Measurements from ENCODE around the gene DIDO1.
"Not testable (repeated sequence)": the region's sequence is repeated elsewhere in the genome, so short reads cannot be mapped to it uniquely, and the experiment has no call there.

Gene DIDO1

DNA sequence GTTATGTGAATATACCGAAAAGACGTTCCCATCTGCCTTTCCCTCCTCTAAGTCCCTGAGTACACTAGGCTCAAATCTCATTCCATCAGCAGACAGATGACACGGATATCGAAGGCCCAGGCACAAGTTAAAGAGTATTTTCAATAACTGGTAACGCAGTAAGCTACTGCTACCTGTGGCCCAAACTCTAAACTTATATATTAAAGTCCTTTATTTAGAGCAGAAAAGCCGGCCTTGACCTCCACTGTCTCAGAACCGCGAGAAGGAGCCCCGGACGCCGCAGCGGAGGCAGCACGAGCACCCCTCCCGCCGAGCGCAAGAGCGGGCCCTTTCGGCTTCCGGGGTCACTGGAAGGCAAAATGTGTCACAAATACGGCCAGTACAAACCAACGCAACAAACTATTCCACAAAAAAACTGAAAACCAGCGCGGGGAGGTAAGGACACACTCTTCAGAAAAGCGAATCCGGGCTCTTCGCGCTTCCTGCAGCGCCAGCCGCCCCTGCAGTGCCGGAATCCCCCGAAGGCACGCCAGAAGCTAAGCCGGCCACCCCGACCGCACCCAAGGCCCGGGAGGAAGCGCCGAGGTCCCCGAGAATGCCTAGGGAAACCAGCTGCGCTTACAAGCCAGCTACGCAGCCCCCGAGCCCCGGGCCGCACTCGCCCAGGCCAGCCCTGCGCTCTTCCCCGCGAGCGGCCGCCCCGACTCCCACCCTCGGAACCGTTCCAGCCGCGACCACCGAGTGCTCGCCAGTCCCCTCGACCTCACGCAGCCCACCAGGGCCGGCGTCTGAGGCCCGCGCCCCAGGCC, 681 bp downstream of the DIDO1 start:
- DNase-seq = peak; percentile 58

DNA sequence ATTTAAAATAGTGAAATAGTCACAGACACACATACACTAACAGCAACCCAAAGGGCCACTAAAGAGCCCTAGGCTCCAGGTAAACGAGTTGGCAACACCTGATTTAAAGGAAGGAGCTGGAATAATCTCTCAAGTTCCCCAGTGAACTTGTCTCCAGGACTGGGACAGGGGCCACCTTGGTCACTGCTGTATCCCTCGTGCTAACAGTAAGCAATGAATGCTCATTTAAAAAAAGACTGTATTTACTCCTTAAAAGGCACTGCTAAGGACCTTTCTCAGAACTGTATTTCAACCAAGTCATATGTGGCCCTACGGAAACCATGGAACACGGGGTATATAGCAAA, 1.3 kb downstream of the DIDO1 start:
- no peak for DNase-seq

DNA sequence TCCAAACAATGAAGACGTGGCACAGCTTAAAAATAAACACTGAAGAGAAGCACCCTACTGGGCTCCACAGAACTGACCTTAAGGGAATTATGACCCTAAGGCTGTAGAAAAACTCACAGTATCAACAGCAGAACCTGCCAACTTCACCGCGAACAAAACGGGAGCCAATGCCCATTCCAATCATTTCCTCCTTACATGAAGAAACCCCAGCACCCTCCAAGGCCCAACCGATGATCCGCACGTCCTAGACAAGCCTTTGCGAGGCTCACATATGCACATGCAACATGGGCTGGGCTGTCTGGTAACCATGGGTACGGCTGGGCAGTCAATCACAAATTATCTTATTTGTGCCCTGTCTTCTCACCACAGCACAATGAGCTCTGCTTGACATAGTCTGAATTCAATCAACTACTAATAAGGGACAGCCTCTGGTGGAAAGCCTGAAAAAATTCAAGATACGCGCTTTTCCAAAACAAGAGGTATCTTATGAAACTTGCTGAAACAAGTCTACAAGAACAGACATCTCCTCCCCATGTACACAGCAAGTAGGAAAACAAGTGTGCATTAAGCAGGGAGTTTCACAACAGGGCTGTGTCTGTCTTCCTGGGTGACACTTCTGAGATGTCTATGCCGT, 1.7 kb downstream of the DIDO1 start:
- DNase-seq = peak; percentile 29

DNA sequence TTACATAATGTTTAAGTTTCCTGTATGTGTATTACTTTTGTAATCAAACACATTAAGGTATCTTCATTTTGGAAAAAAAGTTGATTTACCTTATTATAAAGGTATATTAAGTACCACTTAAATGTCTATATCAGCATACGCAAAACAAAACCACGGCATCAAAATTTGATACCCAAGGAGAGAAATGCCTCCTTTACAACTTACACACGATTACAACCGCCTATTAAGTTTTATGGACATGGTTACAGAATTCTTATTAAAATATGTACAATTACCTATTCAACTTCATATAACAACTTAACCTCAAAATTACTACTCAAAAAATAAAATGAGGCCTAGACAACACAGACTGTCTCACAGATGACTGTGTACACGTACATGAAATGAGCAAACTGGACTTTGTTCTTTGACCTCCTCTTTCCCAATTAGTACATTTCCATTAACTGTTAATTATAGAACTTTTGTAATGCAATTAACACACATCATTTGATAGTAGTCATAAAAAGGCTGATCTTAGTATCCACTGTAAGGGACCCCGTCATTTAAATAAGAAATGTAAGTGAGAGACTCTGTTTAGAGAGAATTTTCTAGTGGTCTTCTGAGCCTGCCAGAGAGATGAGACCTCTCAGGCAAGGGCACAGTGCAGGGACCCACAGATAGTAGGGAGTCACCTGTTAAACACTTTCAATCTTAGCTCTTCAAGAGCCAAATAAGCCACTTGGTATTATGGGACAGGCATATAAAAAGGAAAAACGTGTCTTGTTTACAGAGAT, 2.5 kb downstream of the DIDO1 start:
- no peak for DNase-seq

DNA sequence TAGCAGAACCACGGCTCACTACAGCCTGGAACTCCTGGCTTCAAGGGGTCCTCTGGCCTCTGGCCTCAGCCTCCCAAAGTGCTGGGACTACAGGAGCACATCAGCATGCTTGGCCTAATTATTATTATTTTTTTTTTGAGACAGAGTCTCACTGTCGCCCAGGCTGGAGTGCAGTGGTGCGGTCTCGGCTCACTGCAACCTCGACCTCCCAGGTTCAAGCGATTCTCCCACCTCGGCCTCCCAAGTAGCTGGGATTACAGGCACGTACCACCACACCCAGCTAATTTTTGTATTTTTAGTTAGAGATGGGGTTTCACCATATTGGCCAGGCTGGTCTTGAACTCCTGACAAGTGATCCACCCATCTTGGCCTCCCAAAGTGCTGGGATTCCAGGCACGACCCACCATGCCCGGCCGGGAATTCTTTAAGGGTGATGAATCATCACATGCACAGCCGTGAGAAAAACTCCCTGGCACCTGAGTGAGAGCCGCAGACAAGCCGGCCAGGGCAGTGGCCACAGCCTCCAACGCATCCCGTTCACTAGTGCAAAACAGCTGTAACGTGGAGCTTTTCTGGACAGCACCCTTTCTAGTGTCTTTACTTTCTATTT, 3.1 kb downstream of the DIDO1 start:
- DNase-seq = not testable (repeated sequence)

DNA sequence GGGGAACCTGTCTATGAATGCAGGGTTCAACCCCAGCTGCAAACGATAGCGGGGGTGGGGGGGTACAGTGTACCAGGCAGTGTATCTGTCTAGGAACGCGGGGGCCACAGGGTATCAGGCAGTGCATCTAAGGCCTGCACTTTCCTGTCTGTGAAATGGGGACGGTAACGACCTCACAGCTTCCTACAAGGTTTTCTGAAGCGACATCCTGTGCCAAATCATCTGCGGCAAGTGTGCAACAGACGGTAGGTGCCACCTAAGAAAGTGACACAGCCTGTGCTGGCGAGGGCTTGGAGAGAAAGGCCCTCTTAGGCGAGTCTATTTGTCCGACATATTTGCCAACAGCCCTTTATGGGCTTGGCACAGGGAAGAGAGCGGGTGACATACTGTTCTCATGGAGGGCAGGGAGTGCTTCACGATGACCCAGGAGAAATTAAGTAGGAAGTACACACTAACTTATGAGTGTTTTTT, 3.8 kb downstream of the DIDO1 start:
- peak; percentile 63 for DNase-seq

DNA sequence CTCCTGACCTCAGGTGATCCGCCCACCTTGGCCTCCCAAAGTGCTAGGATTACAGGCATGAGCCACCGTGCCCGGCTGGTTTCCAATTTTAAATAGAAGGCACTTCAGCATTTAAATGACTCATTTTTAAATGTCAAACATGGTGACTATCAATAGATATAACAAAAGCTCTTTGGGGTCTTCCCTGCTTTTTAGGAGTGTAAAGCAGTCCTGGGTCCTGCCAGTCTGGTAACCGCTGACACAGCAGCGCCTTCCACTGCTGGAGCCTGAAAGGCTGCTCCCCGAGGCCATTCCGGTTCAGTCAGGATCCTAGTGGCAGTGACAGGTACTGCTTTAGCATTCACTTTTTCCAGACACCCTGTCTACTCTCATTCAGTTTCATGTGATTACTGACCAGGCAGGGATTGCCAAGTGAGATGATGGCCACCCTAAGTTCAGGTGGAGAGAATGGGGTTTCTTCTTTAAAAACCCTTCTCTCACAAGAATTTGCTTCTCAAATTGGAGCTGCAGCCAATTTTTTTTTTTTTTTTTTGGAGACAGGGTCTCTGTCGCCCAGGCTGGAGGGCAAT, 5.1 kb downstream of the DIDO1 start:
- peak; percentile 83 for DNase-seq

DNA sequence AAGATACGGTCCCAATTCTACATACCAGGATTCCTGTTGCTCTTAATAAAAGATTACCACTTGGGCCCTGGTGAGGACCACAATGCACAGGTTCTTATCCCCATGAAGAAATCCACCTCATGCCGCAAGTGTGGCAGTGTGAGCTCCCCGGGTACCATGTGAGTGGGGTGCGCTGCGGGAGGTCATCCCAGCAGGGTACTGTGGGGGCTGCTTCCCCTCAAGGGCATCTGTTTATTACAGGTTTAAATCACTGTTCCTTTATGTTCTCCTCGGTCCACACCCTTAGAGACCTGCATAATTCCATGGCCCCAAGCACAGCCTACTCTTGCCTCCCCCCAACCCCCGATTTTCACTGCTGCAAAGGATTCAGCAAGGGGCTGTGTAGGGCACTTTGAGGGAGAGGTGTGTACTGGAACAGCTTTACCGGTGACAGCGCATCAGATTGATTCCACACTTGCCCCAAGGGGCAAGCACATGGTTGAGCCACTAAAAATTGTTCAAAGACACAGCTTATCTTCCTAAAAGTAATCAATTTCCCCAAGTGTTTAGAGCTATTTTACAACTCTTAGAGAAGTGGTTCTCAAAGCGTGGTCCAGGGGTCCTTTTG, 6.2 kb downstream of the DIDO1 start:
- no peak for DNase-seq

DNA sequence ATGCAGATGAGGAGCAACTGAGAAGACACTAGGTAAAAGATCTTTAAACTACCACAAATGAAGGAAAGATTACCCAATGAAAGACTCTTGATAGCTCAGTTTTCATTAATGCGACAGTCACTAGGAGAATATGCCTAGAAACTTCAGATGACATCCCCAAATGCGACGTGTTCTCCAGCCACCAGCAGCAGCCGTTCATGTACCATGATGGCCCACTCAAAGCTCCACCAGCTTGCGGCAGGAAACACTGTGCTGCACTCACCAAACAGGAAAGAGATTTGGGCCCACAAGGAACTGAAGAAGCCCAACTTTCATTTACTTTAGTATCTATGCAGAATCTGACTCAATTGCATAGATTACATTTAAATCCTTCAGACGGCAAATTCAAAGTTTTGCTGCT, 7.5 kb downstream of the DIDO1 start:
- peak; percentile 68 for DNase-seq

DNA sequence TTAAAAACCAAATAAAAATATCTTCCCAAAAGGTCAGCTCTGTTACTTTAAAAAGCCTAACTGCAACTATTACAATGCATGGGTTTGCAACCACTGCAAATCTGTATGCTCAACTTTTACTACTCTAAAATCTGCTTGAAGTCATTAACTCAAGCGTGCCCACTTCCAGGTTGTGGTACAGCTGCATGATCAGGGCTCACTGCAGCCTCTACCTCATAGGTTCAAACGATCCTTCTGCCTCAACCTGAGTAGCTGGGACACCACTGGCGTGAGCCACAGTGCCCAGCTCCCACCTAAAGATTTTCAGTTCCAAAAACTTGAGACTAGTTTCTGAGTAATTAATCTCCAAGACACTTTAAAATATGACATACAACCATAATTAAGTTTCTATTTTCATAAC, 8.2 kb downstream of the DIDO1 start:
- peak; percentile 49 for DNase-seq

DNA sequence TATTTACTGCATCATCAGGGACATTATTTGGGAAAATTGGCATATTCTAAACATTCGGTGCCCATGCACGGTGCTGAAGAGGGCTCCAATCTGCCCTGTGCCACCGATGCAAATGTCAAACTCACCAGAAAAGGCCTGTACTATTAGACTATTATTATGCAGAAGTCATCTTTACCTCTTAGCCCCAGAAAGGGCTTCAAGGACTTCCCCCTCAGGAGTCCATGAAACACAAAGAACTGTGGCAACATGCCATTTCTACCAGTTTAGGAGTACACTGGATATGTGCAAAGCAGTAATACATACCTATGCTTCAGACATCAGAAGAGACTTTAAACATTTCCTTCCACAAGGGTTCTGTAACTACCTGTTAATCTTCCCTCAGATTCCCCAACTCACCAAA, 8.6 kb downstream of the DIDO1 start:
- DNase-seq = no peak

DNA sequence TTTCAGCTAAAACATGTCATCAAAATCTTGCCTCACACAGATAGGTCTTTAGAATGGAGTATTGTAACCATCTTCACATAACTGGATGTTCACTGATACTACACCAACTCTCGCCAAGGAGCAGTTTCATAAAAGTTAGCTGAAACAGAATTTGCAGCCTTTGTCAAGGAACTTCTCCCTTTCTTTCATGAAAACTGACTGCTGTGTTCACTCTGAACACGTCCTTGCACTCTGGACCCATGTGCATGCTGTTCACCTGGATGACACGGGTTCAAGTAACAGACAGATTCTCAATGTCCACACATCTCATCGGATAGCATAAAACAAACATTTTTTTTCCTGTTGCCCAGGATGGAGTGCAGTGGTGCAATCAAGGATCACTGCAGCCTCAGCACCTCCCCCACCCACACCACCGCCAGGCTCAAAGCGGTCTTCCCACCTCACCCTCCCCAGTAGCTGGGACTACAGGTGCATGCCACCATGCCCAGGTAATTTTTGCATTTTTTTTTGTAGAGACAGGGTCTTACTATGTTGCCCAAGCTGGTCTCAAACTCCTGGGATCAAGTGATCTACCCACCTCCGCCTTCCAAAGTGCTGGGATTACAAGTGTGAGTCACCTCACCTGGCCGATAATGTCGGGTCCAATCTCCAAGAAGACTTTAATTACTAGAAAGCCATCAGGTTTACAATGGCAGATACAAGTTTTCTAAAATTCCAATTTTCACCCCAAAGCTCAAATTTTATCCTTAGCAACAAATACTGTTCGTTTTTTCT, 9.4 kb downstream of the DIDO1 start:
- no peak for DNase-seq

DNA sequence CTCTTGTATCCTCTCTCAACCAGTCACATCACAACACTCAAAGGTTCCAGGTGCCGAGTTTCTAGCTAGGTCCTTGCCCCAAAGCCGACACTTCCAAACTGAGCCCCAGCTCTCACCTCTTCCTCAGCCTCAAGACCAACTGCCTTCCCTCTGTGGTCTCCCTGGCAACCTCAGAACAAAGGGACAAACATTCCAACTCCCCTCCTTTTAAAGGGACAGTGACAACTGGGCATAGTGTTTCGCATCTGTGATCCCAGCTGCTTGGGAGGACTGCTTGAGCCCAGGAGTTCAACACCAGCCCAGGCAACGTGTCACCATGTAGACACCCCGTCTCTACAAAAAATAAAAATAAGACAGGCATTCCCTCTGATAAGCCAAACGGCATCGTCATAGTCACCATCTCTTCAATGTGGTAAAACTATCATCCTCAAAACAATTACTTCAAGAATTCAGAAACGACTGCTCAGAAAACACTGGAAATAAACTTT, 11.3 kb downstream of the DIDO1 start:
- DNase-seq = no peak

DNA sequence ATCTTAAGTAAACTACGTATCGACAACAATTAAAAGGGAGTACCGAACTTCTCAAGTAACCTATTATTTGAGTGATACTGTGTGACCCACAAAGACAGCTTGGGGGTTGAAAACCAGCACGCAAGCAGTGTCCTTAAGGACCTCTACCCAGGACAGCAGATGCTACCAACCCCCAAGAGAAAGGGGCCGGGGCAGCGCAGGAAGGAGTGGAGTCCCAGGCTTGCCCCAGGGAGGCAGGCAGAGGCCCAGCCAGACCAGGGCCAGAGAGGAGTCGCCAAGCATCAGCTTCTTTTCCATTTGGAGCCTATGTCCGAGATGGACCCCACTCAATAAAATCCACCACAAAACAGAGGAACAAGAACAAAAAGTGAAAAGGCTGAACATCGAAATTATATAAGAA, 11.9 kb downstream of the DIDO1 start:
- no peak for DNase-seq

DNA sequence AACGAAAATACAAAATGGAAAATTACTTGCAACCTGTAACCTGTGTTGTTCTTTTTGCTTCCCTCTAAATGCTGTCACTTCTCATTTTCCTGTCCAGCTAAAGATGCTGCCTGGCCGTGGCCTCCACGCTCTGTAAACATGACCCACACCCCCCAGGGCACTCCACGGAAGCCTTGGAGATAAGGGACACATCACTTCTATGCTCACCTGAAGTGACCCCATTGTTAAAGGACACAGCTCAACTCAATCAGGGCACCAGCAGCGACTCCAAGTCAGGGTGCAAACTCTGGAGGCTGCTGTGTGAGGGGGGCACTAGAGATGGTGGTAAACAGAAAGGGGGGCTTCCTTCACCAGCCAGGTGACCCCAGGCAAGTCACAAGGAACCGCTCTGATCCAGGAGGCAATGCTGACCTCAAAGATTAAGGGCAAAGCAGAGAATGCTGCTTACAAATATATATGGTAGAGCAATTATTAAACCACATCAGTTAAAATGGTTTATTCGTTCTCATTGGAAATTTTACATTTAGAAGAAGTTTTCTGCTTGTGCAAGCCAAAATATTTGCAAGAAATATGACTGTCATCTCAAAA, 13.2 kb downstream of the DIDO1 start:
- DNase-seq = no peak

DNA sequence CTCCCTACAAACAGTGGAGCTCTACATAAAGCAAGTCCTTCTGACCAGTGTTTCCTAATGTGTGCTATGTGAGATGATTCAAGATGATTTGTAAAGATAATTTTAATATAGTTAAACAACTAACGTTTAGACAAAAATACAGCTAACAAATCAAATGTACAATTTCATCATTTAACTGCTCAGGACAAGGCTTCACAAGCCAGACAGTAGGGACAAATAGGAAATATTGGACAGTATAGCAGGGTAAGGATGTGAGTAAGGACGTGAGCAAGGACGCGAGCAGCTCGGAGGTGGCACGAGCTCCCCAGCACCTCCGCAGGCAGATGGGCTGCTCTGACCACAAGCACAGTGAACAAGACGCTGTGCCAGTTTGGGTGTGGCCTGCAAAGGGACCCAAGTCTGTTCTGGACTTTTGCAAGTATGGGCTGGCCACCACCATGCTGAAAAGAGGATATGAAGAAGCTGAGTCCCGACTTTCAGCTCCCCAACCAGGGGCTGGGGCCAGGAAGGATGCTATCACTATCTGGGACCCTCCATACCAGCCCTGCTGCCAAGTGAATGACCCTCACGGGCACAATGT, 14.5 kb downstream of the DIDO1 start:
- no peak for DNase-seq

DNA sequence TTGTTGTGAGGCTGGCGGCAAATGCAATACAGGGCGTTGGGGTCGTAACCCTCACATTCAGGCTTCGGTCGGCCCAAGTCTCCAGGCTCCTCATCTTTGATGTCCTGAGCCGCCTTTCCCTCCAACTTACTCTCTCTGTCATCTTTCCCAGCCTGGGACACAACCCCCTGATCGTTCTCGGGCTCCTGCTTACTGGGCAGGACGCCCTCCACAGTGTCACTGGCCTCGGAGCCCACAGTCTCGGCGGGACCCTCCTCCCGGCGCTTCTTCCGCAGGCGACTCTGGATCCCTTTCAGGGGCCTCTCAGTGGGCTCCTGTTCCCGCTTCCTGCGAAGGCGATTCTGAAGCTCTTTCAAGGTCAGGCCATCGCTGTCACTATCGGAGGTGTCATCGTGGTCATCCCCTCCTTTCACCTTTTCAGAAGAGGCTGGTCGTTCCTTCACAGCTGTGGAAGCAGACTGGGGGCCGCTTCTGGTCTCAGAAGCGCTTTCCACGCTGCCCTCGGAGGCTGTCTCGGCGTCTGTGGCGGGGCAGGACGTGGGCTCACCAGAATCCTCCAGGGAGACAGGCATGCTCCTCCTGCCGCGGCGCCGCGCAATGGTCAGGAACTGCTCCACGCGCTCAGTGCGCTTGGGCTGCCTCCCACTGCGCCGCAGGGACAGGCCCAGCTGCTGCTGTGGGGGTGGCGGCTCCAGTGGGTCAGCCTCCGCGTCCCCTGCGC, 15.4 kb downstream of the DIDO1 start:
- DNase-seq = no peak

DNA sequence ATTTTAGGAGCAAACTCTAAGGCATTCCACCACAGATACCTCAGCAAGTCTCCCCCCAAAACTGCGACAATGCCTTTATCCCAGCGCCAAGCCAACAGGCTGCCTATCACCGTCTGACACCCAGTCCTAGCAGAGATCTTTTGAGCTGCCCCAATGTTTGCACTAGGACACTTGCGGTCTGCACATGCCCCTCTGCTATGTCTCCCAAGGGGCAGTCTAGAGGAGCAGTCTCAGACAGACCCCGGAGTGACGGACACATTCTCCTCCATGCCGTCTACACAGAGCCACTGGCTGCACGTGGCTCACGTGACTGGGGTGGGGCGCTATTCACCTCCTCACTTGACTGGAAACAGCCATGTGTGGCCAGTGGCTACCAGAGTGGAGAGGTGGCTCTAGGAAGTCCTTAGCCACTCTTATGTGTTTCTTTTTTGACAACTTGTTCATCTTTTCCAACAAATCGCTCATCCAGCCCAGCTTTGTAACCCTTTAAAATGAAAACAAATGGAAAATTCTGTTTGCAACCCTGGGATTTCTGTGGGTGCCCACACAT, 16.0 kb downstream of the DIDO1 start:
- DNase-seq = no peak

DNA sequence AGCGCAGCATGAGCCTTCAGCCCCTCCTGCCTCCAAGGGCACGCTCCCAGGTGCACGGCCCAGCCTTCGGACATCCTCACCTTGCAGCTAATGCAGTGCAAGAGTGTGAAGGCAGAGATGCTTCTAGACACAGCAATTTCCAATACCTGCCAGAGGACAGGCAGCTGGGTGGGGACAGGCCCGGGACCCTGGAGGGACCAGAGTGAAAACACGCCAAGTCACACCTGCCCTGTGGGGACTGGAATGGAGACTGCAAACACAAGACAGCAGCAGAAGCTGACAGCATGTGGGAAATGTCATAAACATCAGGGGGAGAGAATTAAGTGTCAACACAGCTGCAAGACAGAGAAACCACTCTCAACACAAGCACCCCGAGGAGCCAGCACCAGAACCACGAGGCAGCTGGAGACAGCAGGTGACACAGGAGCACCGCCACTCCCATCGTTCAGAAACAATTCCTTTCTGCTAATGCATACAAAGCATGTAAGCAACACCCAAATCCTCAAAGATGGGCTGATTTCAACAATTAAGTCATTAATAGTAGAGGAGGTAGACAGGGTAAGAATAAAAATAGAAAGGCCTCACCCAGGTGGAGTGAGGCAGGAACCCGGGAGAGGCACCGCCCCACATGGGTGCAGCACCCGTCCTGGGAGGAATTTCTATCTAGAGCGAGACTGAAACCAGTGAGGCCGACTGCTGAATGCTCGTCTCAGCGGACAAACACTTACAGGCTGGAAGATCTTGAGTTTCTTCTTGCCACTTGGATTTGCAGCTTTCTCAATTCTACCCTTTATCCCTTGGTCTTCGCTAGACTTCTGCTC, 17.1 kb downstream of the DIDO1 start:
- DNase-seq = no peak
